Mucosa of stomach (tissue), 1 donor: ENCODE results near the gene BTBD9.

Source experiments
- H3K27me3 ChIP-seq: one replicate; pipeline ENCODE4 v1.7.0; 2013; ENCODE audit warnings: mild to moderate bottlenecking, low read length; ENCODE audit not compliant: control insufficient read depth, insufficient read depth
- H3K36me3 ChIP-seq: one replicate; pipeline ENCODE4 v1.7.0; 2013; ENCODE audit warnings: low read length; ENCODE audit not compliant: control insufficient read depth, insufficient read depth
- H3K4me1 ChIP-seq: one replicate; pipeline ENCODE4 v1.7.0; 2013; ENCODE audit warnings: mild to moderate bottlenecking, low read length; ENCODE audit not compliant: control insufficient read depth, insufficient read depth
- H3K4me3 ChIP-seq: one replicate; pipeline ENCODE4 v1.7.0; 2013; ENCODE audit warnings: low read length
- H3K9ac ChIP-seq: one replicate; pipeline ENCODE4 v1.7.0; 2013; ENCODE audit warnings: mild to moderate bottlenecking, low read length, moderate library complexity
- H3K9me3 ChIP-seq: one replicate; pipeline ENCODE4 v1.7.0; 2013; ENCODE audit warnings: mild to moderate bottlenecking, low read length, moderate library complexity; ENCODE audit not compliant: control insufficient read depth
- donor health status: Pancreatic carcinoma.

The BTBD9 gene

GRCh38 chr6:38155621-38156204, 484.0 kb downstream of the BTBD9 start:
- no peaks in the 10 kb centered on the region for H3K9me3 ChIP-seq
- H3K27me3 ChIP-seq, result no peaks in the 10 kb centered on the region
- no peak overlapping the region for H3K4me3 ChIP-seq
- H3K36me3 ChIP-seq, result no peaks in the 10 kb centered on the region
- no peak overlapping the region for H3K9ac ChIP-seq
- H3K4me1 ChIP-seq, result no peaks in the 10 kb centered on the region

- H3K36me3 ChIP-seq, result no peaks in the 10 kb centered on the region
- H3K9me3 ChIP-seq, result no peaks in the 10 kb centered on the region
- H3K27me3 ChIP-seq, result no peaks in the 10 kb centered on the region
- H3K9ac ChIP-seq, result no peak overlapping the region
- no peak overlapping the region for H3K4me3 ChIP-seq
- H3K4me1 ChIP-seq, result no peaks in the 10 kb centered on the region
Measured at GRCh38 chr6:38155144-38155543, 484.6 kb downstream of the BTBD9 start.

- H3K4me1 ChIP-seq, result no peaks in the 10 kb centered on the region
- no peaks in the 10 kb centered on the region for H3K36me3 ChIP-seq
Measured at GRCh38 chr6:38154731-38155130, 485.0 kb downstream of the BTBD9 start.

DNA sequence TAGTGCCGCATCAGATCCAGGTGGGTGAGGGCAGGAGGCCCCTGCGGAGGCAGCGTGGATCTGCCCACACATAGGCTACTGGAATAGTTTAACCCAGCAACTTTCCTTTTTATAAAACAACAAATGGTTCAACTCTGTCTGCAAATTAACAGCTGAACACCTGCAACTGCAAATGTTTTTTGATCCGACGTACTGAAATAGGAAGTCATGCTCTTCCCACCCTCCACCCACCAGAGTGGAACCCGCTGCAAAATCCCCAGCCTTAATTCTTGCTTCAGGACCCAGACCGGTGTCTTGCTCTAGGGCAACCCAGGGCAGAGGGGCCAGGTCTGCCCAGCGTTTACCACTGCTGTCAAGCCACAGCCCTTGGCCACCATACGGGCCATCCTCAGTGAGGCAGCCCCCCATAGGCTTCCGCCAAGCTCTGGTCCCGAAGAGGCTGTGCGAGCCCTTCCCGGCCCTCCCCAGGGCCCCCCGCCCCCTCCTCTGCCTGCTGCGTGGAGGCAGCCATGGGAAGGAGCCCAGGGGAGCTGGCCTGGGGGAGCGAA, 485.9 kb downstream of the BTBD9 start:
- H3K4me3 ChIP-seq, result no peak overlapping the region
- no peak overlapping the region for H3K9ac ChIP-seq
- H3K27me3 ChIP-seq, result no peaks in the 10 kb centered on the region
- H3K36me3 ChIP-seq, result no peaks in the 10 kb centered on the region
- no peaks in the 10 kb centered on the region for H3K4me1 ChIP-seq
- H3K9me3 ChIP-seq, result no peaks in the 10 kb centered on the region

More at GRCh38 chr6:38154731-38155130, 485.0 kb downstream of the BTBD9 start:
- H3K9me3 ChIP-seq, result no peaks in the 10 kb centered on the region
- H3K27me3 ChIP-seq, result no peaks in the 10 kb centered on the region
- H3K4me3 ChIP-seq, result no peak overlapping the region
- H3K9ac ChIP-seq, result no peak overlapping the region

- no peaks in the 10 kb centered on the region for H3K9me3 ChIP-seq
- no peak overlapping the region for H3K4me3 ChIP-seq
- no peaks in the 10 kb centered on the region for H3K36me3 ChIP-seq
- no peak overlapping the region for H3K9ac ChIP-seq
- no peaks in the 10 kb centered on the region for H3K27me3 ChIP-seq
- H3K4me1 ChIP-seq, result no peaks in the 10 kb centered on the region
Measured at GRCh38 chr6:38153076-38153797, 486.5 kb downstream of the BTBD9 start.

DNA sequence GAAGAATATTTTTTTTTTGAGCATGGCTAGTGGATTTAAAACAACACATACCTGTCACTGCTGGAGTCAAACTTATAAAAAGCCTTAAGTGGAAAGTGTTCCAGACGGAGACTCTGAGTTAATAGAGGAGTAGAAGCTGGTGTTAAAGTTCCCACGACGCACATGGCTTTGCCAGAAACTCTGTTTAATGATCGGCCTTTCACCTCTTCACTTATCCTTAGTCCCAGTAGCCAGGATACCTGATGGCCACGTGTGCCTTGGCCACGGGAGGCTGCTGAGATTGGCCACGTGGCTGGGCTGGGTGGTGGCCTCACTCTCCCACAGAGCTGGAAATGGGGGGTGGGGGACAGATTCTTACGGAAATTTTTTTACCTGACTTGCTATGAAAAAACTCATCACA, 487.1 kb downstream of the BTBD9 start:
- no peaks in the 10 kb centered on the region for H3K4me1 ChIP-seq
- H3K9ac ChIP-seq, result no peak overlapping the region
- H3K4me3 ChIP-seq, result no peak overlapping the region
- no peaks in the 10 kb centered on the region for H3K9me3 ChIP-seq
- no peaks in the 10 kb centered on the region for H3K36me3 ChIP-seq
- H3K27me3 ChIP-seq, result no peaks in the 10 kb centered on the region

DNA sequence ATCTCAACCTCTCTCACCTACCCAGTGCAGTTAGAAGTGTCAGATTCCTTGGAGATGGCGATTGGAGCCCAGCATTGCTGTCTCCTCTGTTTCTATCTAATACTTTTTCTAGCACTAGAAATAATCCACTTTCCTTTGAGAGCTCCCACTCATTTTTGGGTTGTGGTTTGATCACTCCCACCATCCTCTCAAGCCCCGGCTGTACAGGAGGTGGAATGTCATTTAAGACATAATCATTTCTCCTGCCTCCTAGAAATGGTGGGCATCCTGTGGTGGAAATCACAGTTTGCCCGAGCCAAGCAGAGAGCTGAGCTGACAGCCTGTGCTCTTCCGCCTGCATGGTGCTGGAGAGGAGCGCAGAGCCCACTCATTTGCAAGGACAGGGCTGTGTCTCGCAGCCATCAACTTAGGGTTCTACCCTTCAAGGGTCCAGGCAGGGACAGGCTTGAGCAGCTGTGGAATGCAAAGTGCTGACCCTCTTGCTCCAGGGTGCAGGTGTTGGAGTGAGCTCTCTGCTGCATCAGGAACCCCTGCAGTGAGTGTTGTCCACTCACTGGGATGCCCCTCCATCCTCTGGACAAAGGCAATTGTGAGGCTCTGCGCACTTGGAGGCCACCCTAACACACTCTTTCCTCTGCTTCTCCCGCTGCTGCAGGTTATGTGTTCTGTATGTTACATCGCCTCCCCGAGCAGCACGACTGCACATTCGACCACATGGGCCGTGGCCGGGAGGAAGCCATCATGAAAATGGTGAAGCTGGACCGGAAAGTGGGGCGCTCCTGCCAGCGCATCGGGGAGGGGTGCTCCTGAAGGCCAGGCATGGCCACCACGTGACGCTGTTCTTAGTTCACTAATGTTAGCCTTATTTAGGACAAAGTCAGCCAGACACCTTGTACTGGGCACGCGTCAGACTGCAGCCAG, 487.9 kb downstream of the BTBD9 start:
- no peaks in the 10 kb centered on the region for H3K36me3 ChIP-seq
- H3K9me3 ChIP-seq, result no peaks in the 10 kb centered on the region
- H3K4me1 ChIP-seq, result no peaks in the 10 kb centered on the region
- no peak overlapping the region for H3K4me3 ChIP-seq
- no peak overlapping the region for H3K9ac ChIP-seq
- no peaks in the 10 kb centered on the region for H3K27me3 ChIP-seq

- Histone ChIP-seq H3K4me1 (no peaks in the 10 kb centered on the region), H3K9ac (no peak overlapping the region), H3K36me3 (no peaks in the 10 kb centered on the region), H3K27me3 (no peaks in the 10 kb centered on the region), H3K4me3 (no peak overlapping the region), H3K9me3 (no peaks in the 10 kb centered on the region)
Measured at GRCh38 chr6:38150681-38151296, 488.9 kb downstream of the BTBD9 start.

DNA sequence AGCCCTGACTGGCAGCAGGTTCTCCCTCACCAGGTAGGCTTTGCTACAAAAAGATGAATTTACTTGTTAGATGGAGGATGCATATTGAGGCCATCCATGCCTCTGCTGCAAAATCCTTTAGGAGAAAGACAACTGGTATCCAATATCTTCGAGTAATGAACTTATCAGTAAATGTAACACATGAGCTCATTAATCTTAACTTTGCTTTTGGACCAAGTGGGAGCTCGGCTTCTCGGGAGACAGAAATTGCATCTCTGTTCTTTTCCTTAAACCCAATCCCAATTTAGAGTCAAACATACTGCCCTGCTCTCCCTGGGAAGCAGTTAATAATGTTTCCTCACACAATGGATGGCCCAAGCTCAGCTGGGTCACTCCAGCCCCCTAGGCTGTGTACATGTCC, 489.7 kb downstream of the BTBD9 start:
- no peak overlapping the region for H3K9ac ChIP-seq
- H3K27me3 ChIP-seq, result no peaks in the 10 kb centered on the region
- no peak overlapping the region for H3K4me3 ChIP-seq
- no peaks in the 10 kb centered on the region for H3K4me1 ChIP-seq
- no peaks in the 10 kb centered on the region for H3K9me3 ChIP-seq
- no peaks in the 10 kb centered on the region for H3K36me3 ChIP-seq

- Histone ChIP-seq H3K9me3 (no peaks in the 10 kb centered on the region), H3K9ac (no peak overlapping the region), H3K4me3 (no peak overlapping the region), H3K4me1 (no peaks in the 10 kb centered on the region), H3K27me3 (no peaks in the 10 kb centered on the region), H3K36me3 (no peaks in the 10 kb centered on the region)
Measured at GRCh38 chr6:38149531-38149930, 490.2 kb downstream of the BTBD9 start.

GRCh38 chr6:38148606-38149005, 491.1 kb downstream of the BTBD9 start:
- H3K27me3 ChIP-seq, result no peaks in the 10 kb centered on the region
- H3K4me1 ChIP-seq, result no peaks in the 10 kb centered on the region
- H3K36me3 ChIP-seq, result no peaks in the 10 kb centered on the region
- no peaks in the 10 kb centered on the region for H3K9me3 ChIP-seq
- no peak overlapping the region for H3K4me3 ChIP-seq
- no peak overlapping the region for H3K9ac ChIP-seq

DNA sequence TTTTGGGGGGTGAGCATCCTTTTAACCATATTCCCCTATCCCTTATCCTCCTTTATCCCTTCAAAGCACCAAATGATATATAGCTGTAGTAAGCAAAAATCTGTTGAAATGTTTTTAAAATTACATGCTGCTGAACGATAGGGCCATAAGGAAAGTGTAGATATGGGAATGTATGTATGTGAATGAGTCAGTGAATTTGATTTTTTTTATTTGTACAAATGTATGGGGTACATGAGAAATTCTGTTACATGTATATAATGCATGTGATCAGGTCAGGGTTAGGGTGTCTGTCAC, 493.0 kb downstream of the BTBD9 start:
- H3K36me3 ChIP-seq, result no peaks in the 10 kb centered on the region
- no peak overlapping the region for H3K4me3 ChIP-seq
- H3K9me3 ChIP-seq, result no peaks in the 10 kb centered on the region

More for the DNA sequence above, 493.0 kb downstream of the BTBD9 start:
- H3K9ac ChIP-seq, result no peak overlapping the region
- no peaks in the 10 kb centered on the region for H3K27me3 ChIP-seq
- H3K4me1 ChIP-seq, result no peaks in the 10 kb centered on the region
